GM12875 (cell line): ENCODE results near the gene BRSK2.

Experiments used
- H3K4me3 ChIP-seq: one replicate; pipeline ENCODE4 v1.5.1; 2011; ENCODE audit warnings: low read depth, low read length, control low read depth
- TF ChIP-seq, protein P1 (sequence below): IDR thresholded peaks from 2 replicates; pipeline ENCODE4 v1.5.1; 2011; ENCODE audit warnings: low read depth, mild to moderate bottlenecking, control low read depth, inconsistent platforms, low read length, moderate library complexity, borderline replicate concordance; ENCODE audit not compliant: insufficient read depth

BRSK2 gene

GRCh38 chr11:1460986-1461825, 71.5 kb downstream of the BRSK2 start:
- H3K4me3 ChIP-seq, result no peak overlapping the region
- TF ChIP-seq, protein P1, sequence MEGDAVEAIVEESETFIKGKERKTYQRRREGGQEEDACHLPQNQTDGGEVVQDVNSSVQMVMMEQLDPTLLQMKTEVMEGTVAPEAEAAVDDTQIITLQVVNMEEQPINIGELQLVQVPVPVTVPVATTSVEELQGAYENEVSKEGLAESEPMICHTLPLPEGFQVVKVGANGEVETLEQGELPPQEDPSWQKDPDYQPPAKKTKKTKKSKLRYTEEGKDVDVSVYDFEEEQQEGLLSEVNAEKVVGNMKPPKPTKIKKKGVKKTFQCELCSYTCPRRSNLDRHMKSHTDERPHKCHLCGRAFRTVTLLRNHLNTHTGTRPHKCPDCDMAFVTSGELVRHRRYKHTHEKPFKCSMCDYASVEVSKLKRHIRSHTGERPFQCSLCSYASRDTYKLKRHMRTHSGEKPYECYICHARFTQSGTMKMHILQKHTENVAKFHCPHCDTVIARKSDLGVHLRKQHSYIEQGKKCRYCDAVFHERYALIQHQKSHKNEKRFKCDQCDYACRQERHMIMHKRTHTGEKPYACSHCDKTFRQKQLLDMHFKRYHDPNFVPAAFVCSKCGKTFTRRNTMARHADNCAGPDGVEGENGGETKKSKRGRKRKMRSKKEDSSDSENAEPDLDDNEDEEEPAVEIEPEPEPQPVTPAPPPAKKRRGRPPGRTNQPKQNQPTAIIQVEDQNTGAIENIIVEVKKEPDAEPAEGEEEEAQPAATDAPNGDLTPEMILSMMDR, result no peak

DNA sequence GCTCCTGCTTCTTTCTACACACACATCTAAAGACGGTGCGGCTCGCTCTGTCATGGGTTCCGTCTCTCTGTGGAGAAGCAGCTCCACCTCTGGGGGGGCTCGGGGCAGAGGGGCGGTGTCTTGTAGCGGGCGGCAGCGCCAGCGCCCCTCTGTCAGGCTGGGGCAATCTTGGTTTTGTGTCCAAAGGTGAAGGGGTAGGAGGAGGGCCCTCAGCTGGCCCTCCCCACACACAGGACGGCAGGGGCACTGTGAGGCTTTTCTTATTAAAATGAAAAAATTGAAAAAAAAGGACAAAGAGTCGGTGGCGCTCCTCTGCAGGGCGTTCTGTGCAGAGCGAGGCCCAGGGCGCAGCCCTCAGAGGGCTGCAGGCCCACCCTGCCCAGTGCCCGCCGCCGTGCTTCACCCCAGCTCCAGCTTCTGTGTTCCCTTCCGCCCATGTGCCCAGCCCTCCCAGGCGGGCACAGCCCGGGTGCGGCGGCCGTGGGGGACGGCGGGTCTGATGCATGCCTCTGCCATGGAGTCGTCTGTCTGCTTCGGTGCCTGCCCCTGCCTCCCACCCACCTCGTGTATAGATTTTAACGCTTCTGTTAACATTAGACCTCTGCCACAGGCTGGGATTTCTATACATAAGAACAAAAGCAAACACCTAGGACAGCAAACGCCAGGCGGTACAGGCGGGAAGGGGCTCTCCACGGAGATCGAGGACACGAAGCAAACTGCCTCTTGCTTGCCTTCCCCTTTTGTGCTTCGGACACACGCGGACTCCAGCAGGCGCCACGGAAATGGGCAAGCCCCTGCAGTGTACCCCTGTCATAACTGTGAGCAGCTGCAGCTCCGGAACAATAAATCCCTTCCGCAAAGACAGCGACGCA, 72.3 kb downstream of the BRSK2 start:
- H3K4me3 ChIP-seq, result no peak overlapping the region
- TF ChIP-seq, protein P1, result no peak

GRCh38 chr11:1462698-1462975, 72.9 kb downstream of the BRSK2 start:
- no peak overlapping the region for H3K4me3 ChIP-seq
- TF ChIP-seq, protein P1, result no peak

GRCh38 chr11:1463056-1463455, 73.3 kb downstream of the BRSK2 start:
- TF ChIP-seq, protein P1, result no peak

DNA sequence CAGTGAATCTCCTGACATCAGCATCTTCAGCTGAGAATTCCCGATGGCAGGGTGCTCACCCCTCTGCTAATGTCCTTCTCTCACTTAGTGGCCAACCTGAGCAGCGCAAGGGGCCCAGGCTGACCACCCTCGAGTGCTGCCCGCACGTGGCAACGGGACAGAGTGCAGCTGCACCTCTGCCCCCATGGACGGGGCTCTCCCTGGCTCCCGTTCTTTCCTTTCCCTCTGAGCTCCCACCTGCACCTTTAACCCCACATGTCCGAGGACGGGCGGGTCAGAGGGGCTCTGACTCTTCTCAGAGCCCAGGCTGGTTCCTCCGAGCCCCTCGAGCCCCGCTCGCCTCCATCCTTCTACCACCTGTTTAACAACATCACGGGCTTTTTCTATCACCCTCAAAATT, 77.0 kb downstream of the BRSK2 start:
- TF ChIP-seq, protein P1, result no peak
- H3K4me3 ChIP-seq, result no peak overlapping the region

More at GRCh38 chr11:1463056-1463455, 73.3 kb downstream of the BRSK2 start:
- no peak overlapping the region for H3K4me3 ChIP-seq

GRCh38 chr11:1467270-1467669, 77.5 kb downstream of the BRSK2 start:
- TF ChIP-seq, protein P1, result no peak
- H3K4me3 ChIP-seq, result no peak overlapping the region
